Fibroblast of skin of left quadriceps (primary cell): ENCODE data around the gene TAF11.
"Not testable (repeated sequence)": the region's sequence is repeated elsewhere in the genome, so short reads cannot be mapped to it uniquely, and the experiment has no call there.

Experiments used
- DNase-seq, 2 experiments: peaks; one replicate each; pipeline ENCODE4 v3.0.0-alpha.2; 2013; ENCODE audit warnings: low read depth in 2 of 2

The TAF11 gene

DNA sequence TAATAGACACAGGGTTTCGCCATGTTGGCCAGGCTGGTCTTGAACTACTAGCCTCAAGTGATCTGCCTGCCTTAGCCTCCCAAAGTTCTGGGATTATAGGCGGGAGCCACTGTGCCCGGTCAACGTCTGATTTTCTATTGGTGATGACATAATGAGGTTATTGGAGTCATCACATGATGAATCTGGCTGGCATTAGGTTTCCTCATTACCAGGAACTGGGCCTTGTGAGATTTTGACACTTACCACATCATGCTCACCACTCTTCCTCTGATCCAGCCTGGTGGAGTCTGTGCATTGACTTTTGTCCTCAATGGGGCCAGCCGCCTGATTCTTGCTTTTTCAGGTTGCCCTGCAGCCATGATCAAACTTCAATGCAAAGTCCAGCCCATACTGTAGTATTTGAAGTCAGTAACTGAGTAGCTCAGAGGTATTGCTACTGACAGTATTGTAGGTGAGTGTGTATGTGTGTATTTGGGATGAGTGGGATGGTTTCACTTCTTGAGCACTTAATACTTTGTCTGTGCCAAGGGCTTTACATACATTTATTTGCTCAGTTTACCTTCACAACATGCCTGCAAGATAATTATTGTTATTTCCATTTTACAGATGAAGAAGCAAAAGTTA lies 17.3 kb upstream of the TAF11 start:
- DNase-seq = no peak

DNA sequence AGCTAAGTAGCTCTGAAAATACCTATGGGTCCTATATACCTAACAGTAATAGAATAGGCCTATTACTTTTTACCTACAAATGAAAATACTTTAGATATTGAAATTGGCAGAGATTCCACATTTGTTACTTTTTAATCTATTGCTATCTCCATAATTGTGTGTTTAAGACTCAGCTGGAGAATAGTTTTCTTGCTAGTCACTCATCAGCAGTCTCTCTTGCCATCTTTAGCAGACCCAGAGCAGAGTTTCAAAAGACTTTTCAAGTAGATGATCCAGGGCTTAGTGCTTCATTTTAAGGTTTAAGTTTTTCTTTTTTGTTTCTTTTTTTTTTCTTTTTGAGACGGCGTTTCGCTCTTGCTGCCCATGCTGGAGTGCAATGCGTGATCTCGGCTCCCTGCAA lies 14.1 kb upstream of the TAF11 start:
- peak in 1 of 2 experiments; percentile 5 for DNase-seq

DNA sequence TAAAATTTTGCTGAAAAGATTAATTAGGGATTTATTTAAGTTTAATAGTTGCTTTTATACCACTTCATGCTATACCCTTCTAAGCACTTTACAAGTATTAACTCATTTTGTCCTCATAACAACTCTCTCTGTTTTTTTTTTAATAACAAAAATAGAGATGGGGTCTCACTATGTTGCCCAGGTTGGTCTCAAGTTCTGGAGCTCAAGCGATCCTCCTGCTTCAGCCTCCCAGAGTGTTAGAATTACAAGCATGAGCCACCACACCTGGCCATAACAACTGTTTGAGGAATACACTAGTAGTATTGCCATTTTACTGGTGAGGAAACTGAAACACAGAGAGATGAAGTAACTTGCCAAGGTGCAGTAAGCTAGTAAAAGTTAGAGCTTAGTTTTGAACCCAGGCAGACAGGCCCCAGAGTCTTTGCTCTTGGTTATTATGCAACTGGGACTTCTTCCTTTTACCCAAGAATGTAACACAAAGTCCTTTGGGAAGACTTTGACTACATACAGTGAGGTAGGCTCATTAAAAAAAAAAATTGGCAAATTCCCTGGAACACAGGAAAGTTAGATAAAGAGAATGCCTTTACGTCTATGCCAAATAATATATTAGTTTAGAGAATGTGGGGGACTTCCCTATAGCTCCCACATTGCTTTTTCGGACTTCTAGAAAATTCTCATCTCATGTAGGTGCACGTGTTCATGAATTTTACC lies 12.6 kb upstream of the TAF11 start:
- DNase-seq = no peak

DNA sequence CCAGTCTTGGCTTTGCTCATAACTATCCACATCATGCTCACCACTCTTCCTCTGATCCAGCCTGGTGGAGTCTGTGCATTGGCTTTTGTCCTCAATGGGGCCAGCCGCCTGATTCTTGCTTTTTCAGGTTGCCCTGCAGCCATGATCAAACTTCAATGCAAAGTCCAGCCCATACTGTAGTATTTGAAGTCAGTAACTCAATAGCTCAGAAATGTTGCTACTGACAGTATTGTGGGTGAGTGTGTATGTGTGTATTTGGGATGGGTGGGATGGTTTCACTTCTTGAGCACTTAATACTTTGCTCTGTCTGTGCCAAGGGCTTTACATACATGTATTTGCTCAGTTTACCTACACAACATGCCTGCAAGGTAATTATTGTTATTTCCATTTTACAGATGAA lies 11.9 kb upstream of the TAF11 start:
- DNase-seq = not testable (repeated sequence)

DNA sequence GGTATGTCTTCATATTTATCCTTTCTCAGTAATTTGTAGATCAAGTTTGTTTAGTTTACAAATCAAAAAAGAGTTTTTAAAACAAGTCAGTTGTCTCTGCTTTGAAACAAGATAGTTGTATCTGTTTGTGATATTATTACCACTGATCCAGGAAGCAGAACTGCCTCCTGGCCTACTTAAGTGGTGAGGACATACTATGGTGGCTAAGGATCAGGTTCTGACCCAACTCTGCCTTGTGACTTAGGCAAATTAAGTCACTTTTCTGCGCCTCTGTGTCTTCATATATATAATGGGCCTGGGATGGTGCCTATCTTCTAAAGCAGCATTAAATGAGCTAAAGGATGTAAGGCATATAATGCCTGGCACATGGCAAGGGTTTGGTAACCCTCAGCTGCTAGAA lies 9.9 kb upstream of the TAF11 start:
- no peak for DNase-seq

DNA sequence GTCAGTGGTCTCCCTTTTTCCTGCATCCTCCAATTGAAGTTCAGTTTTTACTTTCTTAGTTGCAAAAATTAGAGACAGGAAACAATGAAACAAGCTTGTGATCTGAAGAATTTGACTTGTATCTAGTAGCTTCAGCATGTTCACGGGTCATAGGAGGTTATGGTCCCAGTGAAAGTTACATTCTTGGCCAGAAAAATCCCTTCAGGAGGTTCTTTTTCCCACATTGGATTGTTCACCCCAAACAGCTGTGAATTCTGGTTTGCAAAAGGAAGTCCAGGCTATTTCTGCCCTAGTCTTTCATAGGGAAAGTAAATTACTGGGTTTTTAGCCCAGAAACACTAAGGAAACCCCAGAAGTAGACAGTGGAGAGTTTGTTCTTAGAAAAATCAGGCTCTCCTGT lies 9.3 kb upstream of the TAF11 start:
- no peak for DNase-seq

DNA sequence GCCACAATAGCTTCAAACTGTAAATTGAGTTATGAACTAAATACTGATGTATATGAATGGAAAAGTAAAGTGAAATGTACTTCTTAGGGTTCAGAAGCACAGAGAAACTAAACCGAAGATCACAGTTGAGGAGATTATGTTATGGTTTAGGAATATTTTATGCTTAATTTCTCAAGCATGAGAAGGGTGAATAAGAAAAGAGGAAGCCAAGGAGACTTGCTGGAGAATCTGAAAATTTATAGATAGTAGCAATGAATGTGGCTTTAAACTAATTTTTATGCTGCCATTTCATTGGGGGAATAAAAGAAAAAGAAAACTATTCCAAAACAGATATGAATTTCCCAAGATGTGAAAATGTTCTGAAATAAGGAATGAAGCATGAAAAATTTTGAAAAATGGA lies 6.9 kb upstream of the TAF11 start:
- DNase-seq = no peak

DNA sequence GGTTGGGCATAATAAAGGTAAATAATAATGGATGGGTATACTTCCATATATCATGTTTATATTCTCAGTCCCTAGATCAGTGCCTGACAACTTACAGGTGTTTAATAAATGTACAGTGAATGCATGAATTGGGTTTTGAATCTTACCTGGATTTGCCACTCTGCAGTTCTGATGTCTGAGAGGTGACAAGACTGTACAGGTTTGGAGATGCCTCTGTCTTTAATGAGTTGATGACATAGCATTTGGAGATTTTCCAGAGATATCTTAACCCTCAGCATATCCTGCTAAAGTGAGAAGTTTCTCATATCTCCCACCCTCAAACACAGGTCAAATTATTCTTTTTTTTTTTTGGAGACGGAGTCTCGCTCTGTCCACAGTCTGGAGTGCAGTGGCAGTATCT lies 3.5 kb upstream of the TAF11 start:
- no peak for DNase-seq

DNA sequence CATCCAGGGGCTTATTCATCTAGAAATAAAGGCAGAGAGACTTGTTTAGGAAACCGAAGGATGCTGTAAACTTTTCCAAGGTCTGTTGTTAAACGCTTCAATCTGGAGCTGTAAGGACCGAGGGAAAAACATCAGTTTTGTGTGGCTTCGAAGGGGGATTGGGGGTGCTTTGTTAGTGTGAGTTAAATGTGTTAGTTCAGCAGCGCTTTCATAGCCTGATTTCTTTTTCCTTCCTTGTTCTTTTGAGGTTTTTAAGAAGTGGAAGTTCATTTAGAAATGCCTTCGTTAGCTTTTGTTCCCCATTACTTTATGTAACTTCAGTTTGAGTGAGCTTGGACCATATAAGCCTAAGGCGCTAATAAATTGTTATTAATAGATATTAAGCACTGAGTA lies 2.7 kb upstream of the TAF11 start:
- no peak for DNase-seq

DNA sequence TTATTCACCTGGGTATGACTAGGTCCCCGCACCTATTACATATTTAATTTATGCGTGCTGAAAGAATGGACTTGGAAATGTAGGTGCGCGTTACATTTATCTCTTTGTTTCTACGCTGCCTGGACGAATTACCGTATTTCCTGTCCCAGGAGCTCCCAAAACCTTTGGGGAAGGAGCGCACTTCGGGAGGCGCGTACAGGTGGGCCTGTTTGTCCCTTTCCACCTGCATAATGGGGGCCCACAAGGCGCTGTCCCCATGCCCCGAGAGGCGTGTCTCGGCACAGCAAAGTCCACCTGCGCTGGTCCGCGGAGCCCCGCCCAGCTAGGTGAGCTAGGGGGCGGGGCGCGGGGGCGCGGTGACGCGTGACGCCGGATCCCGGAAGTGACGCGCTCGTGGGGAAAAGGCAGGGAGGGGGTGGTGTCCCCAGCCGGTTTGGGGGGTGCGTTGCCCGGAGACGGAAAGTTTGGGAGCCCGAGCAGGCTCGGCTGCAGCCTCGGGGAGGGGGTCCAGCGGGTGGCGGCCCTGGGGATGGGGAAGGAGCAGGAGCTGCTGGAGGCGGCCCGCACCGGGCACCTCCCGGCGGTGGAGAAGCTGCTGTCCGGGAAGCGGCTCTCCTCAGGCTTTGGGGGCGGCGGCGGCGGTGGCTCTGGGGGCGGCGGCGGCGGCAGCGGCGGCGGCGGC lies 1.2 kb upstream of the TAF11 start, which contains the start of gene ANKS1A:
Gene ANKS1A, plus strand, starts transcription at position 382 of the 682 bp plus-strand sequence. Its CDS starts 148 bp downstream, at position 530.
- peak in 1 of 2 experiments; percentile 10 for DNase-seq

DNA sequence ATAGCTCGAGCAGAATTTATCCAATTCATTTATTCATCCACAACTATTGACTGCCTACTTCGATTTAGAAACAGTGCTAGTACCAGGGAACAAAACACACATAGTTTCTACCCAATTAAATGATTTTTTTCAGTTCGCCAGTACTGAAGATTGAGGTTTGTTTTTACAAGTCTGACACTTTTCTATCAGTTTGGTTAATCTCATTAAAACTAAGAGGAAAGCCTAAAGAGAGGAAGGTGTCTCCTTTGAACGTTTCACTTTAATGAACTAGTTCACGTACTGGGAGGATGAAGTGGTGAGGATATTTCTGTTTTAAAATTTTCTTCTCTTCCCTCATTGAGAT lies 643 bp upstream of the TAF11 start:
- DNase-seq = no peak

DNA sequence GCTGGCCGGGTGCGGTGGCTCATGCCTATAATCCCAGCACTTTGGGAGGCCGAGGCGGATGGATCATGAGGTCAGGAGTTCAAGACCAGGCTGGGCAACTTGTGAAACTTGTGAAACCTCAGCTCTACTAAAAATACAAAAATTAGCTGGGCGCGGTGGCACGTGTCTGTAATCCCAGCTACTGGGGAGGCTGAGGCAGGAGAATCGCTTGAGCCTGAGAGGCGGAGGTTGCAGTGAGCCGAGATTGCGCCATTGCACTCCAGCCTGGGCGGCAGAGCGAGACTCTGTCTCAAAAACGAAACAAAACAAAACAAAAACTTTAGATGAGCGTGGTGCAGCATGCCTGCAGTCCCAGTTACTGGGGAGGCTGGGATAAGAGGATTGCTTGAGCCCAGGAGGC lies 2.0 kb downstream of the TAF11 start:
- DNase-seq = not testable (repeated sequence)

DNA sequence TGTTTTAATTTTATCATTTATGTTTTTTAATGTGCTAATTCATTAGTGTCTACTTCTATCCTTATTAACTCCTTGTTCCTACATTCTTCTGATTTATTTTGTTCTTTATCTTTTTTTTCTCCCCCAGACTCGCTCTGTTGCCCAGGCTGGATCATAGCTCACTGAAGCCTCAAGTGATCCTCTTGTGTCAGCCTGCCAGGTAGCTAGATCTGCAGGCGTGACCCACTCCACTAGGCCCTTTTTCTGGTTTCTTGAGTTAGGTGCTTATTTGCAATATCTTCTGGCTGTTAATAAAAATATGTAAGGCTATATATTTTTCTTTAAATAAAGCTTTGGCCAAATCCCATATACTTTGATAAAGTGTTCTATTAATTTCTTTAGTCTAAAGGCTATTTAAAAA lies 2.8 kb downstream of the TAF11 start:
- DNase-seq = no peak

DNA sequence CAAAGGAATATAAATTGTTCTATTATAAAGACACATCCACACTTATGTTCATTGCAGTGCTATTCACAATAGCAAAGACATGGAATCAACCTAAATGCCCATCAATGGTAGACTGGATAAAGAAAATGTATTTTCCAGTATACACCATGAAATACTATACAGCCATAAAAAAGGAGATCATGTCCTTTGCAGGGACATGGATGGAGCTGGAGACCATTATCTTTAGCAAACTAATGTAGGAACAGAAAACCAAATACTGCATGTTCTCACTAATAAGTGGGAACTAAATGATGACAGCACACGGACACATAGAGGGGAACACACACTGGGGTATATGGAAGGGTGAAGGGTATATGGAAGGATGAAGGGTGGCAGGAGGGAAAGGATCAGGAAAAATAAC lies 3.8 kb downstream of the TAF11 start:
- DNase-seq = not testable (repeated sequence)

DNA sequence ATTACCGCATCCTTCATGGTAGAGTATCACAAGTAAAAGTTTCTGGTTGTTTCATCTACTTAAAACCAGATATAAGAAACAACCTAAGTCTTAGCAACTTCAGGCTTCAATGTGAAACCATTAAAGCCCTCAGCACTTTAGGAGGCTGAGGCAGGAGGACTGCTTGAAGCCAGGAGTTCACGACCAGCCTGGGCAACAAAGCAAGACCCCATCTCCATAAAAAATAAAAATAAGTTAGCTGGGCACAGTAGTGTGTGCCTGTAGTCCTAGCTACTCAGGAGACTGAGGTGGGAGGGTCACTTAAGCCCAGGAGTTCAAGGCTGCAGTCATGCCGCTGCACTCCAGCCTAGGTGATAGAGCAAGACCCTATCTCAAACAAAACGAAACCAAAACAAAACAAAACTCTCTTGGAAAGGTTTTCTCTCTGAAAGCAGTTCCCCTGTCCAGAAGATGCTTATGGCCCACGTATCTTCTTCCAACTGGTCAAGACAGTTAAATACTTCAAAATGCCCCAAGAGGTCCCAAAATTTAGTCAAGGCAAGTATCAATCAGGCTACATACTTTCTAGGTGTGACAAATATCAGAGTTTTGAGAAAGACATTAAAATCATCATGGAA lies 9.9 kb downstream of the TAF11 start:
- no peak for DNase-seq

DNA sequence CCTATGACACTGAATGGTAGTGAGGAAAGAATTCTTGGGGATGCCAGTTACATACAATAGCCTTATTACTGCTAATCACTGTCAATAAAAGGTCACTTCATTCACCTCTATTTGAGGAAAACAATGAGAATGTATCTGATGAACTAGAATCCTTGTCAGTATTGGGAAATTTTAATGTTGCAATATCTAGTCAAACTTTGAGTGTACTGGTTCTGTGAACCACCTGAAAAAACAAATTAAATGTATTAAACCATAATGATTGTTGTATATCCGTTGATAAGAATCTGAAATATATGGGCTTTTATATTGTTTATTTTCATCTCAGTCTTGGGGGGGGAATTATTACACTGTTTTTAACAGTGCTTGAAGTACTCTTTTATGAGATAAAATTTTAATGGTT lies 10.6 kb downstream of the TAF11 start:
- no peak for DNase-seq

DNA sequence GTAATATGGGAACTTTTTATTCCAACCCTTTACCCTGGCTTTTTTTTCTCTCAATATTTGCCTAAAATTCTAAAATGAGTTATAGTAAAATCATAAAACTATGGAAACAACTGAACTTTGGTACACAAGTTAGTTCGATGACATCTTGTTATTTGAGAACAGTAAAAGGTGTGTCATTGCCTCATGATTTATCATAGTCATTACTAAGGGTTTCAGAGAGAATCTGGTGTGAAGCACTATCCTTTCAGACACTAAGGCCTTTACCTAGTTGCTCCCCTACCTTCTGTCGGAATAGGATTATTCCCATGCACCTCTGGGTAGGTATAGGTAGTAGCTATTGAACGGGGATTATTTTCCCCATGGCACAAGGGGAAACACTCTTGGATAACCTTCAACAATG lies 11.4 kb downstream of the TAF11 start:
- no peak for DNase-seq

DNA sequence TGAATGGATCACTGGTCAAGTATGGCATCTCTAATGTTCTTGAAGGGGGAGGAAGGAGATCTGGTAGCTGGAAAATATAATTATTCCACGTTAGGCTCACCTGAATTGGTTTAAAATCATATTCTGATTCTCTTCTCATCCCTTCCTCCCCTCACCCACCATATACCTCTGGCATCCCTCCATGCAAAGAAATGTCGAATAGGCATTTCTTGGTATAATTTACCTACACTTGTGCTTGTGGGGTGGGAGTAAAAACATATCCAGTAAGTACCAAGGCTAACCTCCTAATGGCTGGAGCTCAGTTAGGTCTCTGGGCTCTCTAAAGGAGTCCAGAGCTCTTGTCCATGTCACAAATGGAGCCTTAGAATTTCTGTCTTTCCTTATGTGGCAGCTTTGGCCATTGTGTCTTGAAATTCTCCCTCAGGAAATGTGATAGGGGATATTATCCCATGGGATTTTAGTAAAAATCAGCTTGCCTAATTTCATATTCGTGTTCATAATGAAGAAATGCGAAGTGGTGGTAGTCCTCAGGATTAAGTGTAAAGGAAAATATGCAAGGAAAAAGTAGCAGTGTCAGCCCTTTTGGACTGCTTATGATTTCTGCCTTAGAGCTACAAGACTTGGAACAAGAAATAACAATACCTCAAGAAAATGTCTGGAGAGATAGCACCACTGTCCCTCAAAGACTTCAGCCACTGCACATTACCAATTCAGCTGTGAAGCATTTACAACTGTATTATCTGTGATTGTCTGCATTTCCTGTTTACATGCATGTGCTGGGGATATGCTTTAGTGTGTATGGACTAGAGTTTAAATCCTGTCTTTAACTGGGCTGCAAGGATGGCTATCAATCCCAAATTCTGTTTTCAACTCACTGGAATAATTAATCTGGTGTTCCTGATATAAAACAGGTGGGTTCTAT lies 12.3 kb downstream of the TAF11 start:
- no peak for DNase-seq

DNA sequence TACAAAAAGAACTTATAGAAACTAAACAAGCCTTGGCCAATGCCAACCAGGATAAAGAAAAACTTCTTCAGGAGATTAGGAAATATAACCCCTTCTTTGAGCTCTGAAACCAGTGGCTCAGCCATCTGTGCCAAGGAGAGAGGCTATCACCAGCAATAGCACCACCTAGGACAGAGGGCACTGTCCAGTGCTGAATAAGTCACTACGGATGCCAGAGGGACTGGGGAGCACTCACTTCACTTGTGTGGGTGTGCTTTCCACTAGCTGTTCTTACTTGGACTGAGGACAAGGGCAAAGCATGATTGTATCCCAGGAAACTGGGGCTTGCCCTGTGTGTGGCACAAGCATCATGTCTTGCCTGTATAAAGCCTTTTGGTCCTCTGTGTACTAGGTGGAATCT lies 15.5 kb downstream of the TAF11 start:
- no peak for DNase-seq

DNA sequence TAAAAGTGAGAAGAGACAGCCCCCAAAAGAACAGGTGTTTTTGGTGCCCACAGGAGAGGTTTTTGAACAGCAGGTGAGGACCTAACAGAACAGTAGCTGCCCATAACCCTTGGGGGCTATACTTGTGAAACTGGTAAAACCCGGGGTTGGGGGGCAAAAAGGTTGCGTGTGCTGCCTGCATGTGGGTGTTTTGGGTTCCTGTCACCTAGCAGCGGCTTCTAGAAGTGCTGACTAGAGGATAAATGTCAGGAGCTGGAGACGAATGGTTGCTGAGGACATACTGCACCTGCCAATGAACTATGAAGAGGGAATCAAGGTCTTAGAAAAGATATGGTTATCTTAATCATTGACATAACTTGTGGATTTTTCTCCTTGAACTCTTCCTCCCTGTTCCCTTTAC lies 16.0 kb downstream of the TAF11 start:
- no peak for DNase-seq

DNA sequence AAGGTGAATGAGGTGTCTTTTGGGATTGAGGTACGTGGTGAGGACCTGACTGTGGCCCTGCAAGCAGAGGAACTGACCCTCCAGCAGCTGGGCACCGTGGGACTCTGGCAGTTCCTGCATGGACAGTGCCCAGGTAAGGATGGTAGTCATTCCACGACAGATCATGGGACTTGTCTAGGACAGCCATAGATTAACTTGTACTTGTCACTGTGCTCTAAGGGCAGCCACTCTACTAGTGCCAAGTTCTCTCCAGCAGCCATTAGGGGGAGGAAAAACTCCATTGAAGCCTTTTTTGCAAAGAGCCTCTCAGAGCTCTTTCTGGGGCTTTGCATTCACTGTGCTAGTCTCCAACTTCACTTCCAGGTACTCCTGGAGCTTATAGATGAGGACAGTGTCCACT lies 20.4 kb downstream of the TAF11 start:
- DNase-seq = no peak

DNA sequence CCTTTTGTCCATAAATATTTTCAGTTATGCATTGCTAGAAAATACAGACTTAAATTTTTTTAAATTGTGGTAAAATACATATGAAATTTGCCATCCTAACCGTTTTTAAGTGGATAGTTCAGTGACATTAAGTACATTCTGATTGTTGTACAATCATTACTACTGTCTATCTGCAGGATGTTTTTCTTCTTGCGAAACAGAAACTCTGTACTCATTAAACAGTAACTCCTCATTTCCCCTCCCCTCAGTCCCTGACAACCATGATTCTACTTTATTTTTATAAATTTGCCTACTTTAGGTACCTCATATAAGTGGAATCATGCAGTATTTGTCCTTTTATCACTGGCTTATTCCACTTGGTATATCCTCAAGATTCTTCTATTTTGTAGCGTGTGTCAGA lies 21.3 kb downstream of the TAF11 start:
- DNase-seq = no peak
